Stomach (tissue), 4 donors: ENCODE results near the gene SLC7A4.

Source experiments
- CTCF ChIP-seq, 7 experiments: fragments of 450-650 bp in 4 of 7; fragments of 200-600 bp in 3 of 7; sonication (generic) in 3 of 7; IDR thresholded peaks; one replicate each; pipeline ENCODE4 v1.5.1; 2016 to 2019; ENCODE audit warnings: antibody characterized with exemption in 7 of 7, control low read depth in 2 of 7, mild to moderate bottlenecking in 1 of 7
- EP300 ChIP-seq: sonication (generic); formaldehyde crosslinking; IDR thresholded peaks from one replicate; pipeline ENCODE4 v1.6.1; 2017; ENCODE audit warnings: antibody characterized with exemption
- POLR2A ChIP-seq, 4 donors: fragments of 450-650 bp; IDR thresholded peaks; one replicate each; pipeline ENCODE4 v1.6.1; 2016; ENCODE audit warnings: antibody characterized with exemption in 4 of 4, control low read depth in 2 of 4, mild to moderate bottlenecking in 1 of 4, moderate library complexity in 1 of 4
- POLR2AphosphoS5 ChIP-seq, 3 donors: sonication (generic); formaldehyde crosslinking; IDR thresholded peaks; one replicate each; pipeline ENCODE4 v1.6.1; 2016; ENCODE audit warnings: antibody characterized with exemption in 3 of 3

DNA sequence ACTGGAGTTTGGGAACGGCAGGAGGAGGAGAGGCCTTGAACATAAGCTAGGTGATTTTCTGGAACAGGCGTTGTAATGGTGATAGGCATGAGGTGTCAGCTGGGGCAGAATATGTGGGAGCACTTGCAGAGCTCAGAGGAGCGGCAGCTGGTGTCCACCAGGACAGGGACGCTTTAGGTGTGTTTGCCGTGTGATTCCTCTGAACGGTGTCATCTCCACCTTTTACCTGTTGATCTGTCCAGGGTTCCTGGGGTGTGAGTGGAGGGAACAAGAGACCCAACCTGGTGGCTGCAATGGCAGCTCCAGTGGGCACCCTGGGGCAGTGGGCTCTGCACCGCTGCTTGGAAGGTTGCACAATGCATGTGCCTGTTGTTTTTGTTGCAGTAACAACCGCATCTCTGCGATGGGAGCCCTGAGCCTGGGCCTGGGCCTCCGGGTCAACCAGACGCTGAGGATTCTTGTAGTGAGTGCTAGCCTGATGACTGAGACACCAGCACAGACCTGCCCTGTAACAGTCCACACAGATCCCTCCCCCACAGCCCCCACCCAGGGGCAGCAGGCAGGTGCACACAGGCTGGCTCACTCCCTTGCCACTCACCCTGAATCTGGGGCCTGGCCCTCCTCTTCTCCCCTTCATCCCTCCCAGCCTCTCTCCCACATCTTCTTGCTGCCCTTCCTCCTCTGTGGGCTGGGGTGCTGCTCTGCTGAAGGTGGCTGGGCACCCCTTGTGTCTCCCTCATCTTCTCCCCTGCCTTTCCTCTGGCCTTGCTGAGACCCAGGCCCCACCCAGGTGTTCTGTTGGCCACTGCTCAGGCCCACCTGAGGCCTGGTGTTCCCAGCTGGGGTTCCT lies 22.6 kb upstream of the SLC7A4 start:
- TF ChIP-seq EP300 (no peak), POLR2A (IDR thresholded peaks at IDR 0.05) (no peak), CTCF (IDR thresholded peaks at IDR 0.05) (no peak), POLR2AphosphoS5 (IDR thresholded peaks at IDR 0.05) (no peak)
